Lung microvascular endothelial cell (primary cell): Measurements from ENCODE around the gene UVRAG. TPM values are rescaled to one million over a fixed set of nuclear protein-coding genes. Genes with fewer than 3 reads are reported as not detected.

Experiments
- DNase-seq, 2 donors: peaks; one replicate each; pipeline versions ENCODE4 v3.0.0 to v3.0.0-alpha.2; 2010; ENCODE audit warnings: low read depth in 2 of 2
- total RNA-seq: library from RNA; depleted of rRNA; stranded (reverse); fragments of >200 nt; gene quantifications from 2 replicates; pipeline ENCODE4 v1.2.1, GENCODE V29; 2014

Gene UVRAG
- total RNA-seq, 1 donor from 2014 or later, result 60.7 TPM

GRCh38 chr11:76161261-76161961, 346.4 kb downstream of the UVRAG start:
- peak in 1 of 2 donors; percentile 82 for DNase-seq

GRCh38 chr11:76162336-76163288, 347.6 kb downstream of the UVRAG start:
- no peak for DNase-seq

GRCh38 chr11:76163289-76163880, 348.4 kb downstream of the UVRAG start:
- DNase-seq, result no peak

GRCh38 chr11:76164081-76164480, 349.1 kb downstream of the UVRAG start:
- DNase-seq, result no peak

- DNase-seq, result no peak
Measured at GRCh38 chr11:76164861-76165751, 350.1 kb downstream of the UVRAG start.

GRCh38 chr11:76166314-76166713, 351.3 kb downstream of the UVRAG start:
- DNase-seq, result no peak

GRCh38 chr11:76167590-76167989, 352.6 kb downstream of the UVRAG start:
- DNase-seq, result no peak

GRCh38 chr11:76169473-76169896, 354.5 kb downstream of the UVRAG start:
- no peak for DNase-seq

GRCh38 chr11:76170468-76170867, 355.5 kb downstream of the UVRAG start:
- no peak for DNase-seq

- DNase-seq, result no peak
Measured at GRCh38 chr11:76172583-76172982, 357.6 kb downstream of the UVRAG start.

- DNase-seq, result no peak
Measured at GRCh38 chr11:76173663-76174062, 358.7 kb downstream of the UVRAG start.

- DNase-seq, result no peak
Measured at GRCh38 chr11:76174330-76174729, 359.3 kb downstream of the UVRAG start.

GRCh38 chr11:76175783-76176182, 360.8 kb downstream of the UVRAG start:
- DNase-seq, result no peak

GRCh38 chr11:76176463-76176862, 361.5 kb downstream of the UVRAG start:
- no peak for DNase-seq

- no peak for DNase-seq
Measured at GRCh38 chr11:76177250-76177686, 362.3 kb downstream of the UVRAG start.

GRCh38 chr11:76179147-76179546, 364.1 kb downstream of the UVRAG start:
- no peak for DNase-seq

GRCh38 chr11:76181371-76181770, 366.4 kb downstream of the UVRAG start:
- DNase-seq, result no peak

- DNase-seq, result no peak
Measured at GRCh38 chr11:76184551-76184993, 369.6 kb downstream of the UVRAG start.

GRCh38 chr11:76185511-76185910, 370.5 kb downstream of the UVRAG start:
- no peak for DNase-seq

- no peak for DNase-seq
Measured at GRCh38 chr11:76185931-76186401, 371.0 kb downstream of the UVRAG start.

- no peak for DNase-seq
Measured at GRCh38 chr11:76186776-76187279, 371.8 kb downstream of the UVRAG start.
